Measurements from ENCODE around the gene RASD2. TPM values are rescaled to one million over a fixed set of nuclear protein-coding genes. Genes with fewer than 3 reads are reported as not detected.

RASD2 gene
- total RNA-seq, 4 donors from 2014 or later, result 0.13 to 1.6 (median 0.97) TPM

GRCh38 chr22:35572556-35572955, 31.9 kb downstream of the RASD2 start:
- H3K27me3 ChIP-seq, result no peaks in the 10 kb centered on the region
- 83 to 89% methylated on average over 8 of the region's 8 CpGs for WGBS, 2 donors
- peaks cover 0 to 7% of the 10 kb centered on the region in 2 donors for H3K4me1 ChIP-seq
- no peaks in the 10 kb centered on the region for H3K36me3 ChIP-seq
- intact Hi-C loops (cut with DNase I), result no loop called here
- H3K4me3 ChIP-seq (replicated peaks in 1 of 3), result no peak overlapping the region
- TF ChIP-seq CTCF (IDR thresholded peaks at IDR 0.05), result no peak
- no peak for TF ChIP-seq POLR2A (IDR thresholded peaks at IDR 0.05)
- DNase-seq, result no peak
- no peaks in the 10 kb centered on the region for H3K9me3 ChIP-seq
- H3K27ac ChIP-seq, result no peak overlapping the region

- Histone ChIP-seq H3K27ac (no peak overlapping the region), H3K4me1 (no peaks in the 10 kb centered on the region), H3K27me3 (no peaks in the 10 kb centered on the region), H3K9me3 (no peaks in the 10 kb centered on the region), H3K4me3 (replicated peaks in 1 of 3) (no peak overlapping the region), H3K36me3 (no peaks in the 10 kb centered on the region)
- WGBS, 2 donors, result 53 to 79% methylated on average over 7 to 12 of the region's 15 CpGs
- intact Hi-C loops (cut with DNase I), result no loop called here
- no peak for DNase-seq
- no peak for TF ChIP-seq POLR2A (IDR thresholded peaks at IDR 0.05)
- no peak for TF ChIP-seq CTCF (IDR thresholded peaks at IDR 0.05)
Observed at GRCh38 chr22:35575116-35575748, 34.6 kb downstream of the RASD2 start.

GRCh38 chr22:35576671-35577070, 36.0 kb downstream of the RASD2 start:
- 89 to 96% methylated on average over 8 of the region's 8 CpGs for WGBS, 2 donors
- no peaks in the 10 kb centered on the region for H3K36me3 ChIP-seq
- no peaks in the 10 kb centered on the region for H3K9me3 ChIP-seq
- H3K27me3 ChIP-seq, result no peaks in the 10 kb centered on the region
- DNase-seq, result no peak
- no peak for TF ChIP-seq CTCF (IDR thresholded peaks at IDR 0.05)
- TF ChIP-seq POLR2A (IDR thresholded peaks at IDR 0.05), result no peak
- no peak overlapping the region for H3K27ac ChIP-seq
- H3K4me1 ChIP-seq, result no peaks in the 10 kb centered on the region
- intact Hi-C loops (cut with DNase I), result no loop called here
- H3K4me3 ChIP-seq (replicated peaks in 1 of 3), result no peak overlapping the region

GRCh38 chr22:35577799-35578659, 37.4 kb downstream of the RASD2 start:
- Histone ChIP-seq H3K9me3 (no peaks in the 10 kb centered on the region), H3K36me3 (no peaks in the 10 kb centered on the region), H3K4me3 (replicated peaks in 1 of 3) (no peak overlapping the region), H3K4me1 (no peaks in the 10 kb centered on the region), H3K27ac (no peak overlapping the region), H3K27me3 (no peaks in the 10 kb centered on the region)
- intact Hi-C loops (cut with DNase I), result no loop called here
- WGBS, 2 donors, result 92% methylated on average over 2 of the region's 2 CpGs
- DNase-seq, result no peak
- TF ChIP-seq POLR2A (IDR thresholded peaks at IDR 0.05), result no peak
- no peak for TF ChIP-seq CTCF (IDR thresholded peaks at IDR 0.05)
